Glutamatergic neuron (in vitro differentiated cells): ENCODE results near the gene ADAMTS20. TPM values are rescaled to one million over a fixed set of nuclear protein-coding genes. Genes with fewer than 3 reads are reported as not detected.
"Not testable (repeated sequence)": the region's sequence is repeated elsewhere in the genome, so short reads cannot be mapped to it uniquely, and the experiment has no call there.

Source experiments
- DNase-seq: peaks from one replicate; pipeline ENCODE4 v3.0.0; 2022
- H3K27ac Mint-ChIP-seq: one replicate; pipeline ENCODE4 v1.8.0; 2020; ENCODE audit warnings: mild to moderate bottlenecking, mixed read lengths, inconsistent platforms; ENCODE audit not compliant: unreplicated experiment
- H3K27me3 Mint-ChIP-seq: one replicate; pipeline ENCODE4 v1.8.0; 2020; ENCODE audit warnings: mild to moderate bottlenecking, moderate library complexity, mixed read lengths, inconsistent platforms; ENCODE audit not compliant: unreplicated experiment
- H3K36me3 Mint-ChIP-seq: one replicate; pipeline ENCODE4 v1.8.0; 2020; ENCODE audit warnings: mild to moderate bottlenecking, mixed read lengths, inconsistent platforms; ENCODE audit not compliant: unreplicated experiment
- H3K4me1 Mint-ChIP-seq: one replicate; pipeline ENCODE4 v1.8.0; 2020; ENCODE audit warnings: mild to moderate bottlenecking, low read depth, mixed read lengths, inconsistent platforms; ENCODE audit not compliant: unreplicated experiment
- H3K4me3 Mint-ChIP-seq: one replicate; pipeline ENCODE4 v1.8.0; 2020; ENCODE audit warnings: mild to moderate bottlenecking, mixed read lengths, inconsistent platforms; ENCODE audit not compliant: unreplicated experiment
- H3K9me3 Mint-ChIP-seq: one replicate; pipeline ENCODE4 v1.8.0; 2020; ENCODE audit warnings: mild to moderate bottlenecking, moderate library complexity, mixed read lengths, inconsistent platforms; ENCODE audit not compliant: unreplicated experiment
- total RNA-seq: library from RNA; stranded (reverse); fragmentation: NEBNext Ultra II Directional; extraction: Animal tissue kit (Norgen Biotek cat#: 25700); gene quantifications from one replicate; pipeline ENCODE4 v1.2.1, GENCODE V29; 2021; ENCODE audit not compliant: unreplicated experiment
- TF ChIP-seq, protein P1 (sequence below): fragments of 200-600 bp; sonication (generic); IDR thresholded peaks from one replicate; pipeline ENCODE4 v1.5.0; 2021; ENCODE audit not compliant: partially characterized antibody, unreplicated experiment

Gene ADAMTS20
- total RNA-seq, 1 donor from 2014 or later, result 7.0 TPM

DNA sequence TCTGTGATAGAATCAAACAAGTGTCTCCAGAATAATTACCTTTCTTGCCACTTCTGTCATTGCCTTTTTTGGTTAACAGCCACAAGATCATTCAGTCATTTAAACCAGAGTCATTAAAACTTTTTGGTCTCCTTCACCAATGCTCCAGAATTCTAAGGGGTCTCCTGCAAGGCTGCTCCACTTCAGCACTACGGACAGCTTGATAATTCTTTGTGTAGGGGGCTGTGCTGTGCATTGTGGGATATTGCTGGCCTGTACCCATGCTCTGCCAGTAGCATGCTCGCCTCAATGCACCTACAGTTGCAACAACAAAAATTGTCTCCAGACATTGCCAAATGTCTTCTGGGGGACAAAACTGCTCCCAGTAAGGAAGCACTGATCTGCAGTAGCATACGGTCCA is 7.3 kb downstream of the ADAMTS20 start:
- H3K27ac Mint-ChIP-seq, result no peak overlapping the region

DNA sequence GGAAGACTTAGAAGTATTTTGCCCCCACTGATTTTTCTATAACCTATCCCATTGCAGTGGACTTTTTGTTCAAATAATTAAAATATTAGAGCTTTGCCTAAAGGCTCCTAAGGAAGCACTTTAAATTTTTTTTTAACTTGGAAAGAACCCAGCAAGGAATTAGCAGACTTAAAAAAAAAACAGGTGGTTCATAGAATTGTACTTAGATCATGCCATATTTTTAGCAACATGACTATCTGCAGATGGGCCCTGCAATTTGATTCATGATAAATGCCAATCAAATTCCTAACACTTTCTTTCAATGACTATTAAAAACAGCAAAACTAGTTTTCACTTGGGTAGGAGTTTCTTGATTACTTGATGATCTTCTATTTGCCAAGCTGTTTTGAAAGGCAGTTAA is 11.5 kb downstream of the ADAMTS20 start:
- DNase-seq, result no peak
- no peaks in the 10 kb centered on the region for H3K4me1 Mint-ChIP-seq
- H3K27ac Mint-ChIP-seq, result no peak overlapping the region
- no peaks in the 10 kb centered on the region for H3K36me3 Mint-ChIP-seq
- peaks cover 4% of the 10 kb centered on the region for H3K27me3 Mint-ChIP-seq
- H3K4me3 Mint-ChIP-seq, result no peak overlapping the region
- TF ChIP-seq, protein P1, sequence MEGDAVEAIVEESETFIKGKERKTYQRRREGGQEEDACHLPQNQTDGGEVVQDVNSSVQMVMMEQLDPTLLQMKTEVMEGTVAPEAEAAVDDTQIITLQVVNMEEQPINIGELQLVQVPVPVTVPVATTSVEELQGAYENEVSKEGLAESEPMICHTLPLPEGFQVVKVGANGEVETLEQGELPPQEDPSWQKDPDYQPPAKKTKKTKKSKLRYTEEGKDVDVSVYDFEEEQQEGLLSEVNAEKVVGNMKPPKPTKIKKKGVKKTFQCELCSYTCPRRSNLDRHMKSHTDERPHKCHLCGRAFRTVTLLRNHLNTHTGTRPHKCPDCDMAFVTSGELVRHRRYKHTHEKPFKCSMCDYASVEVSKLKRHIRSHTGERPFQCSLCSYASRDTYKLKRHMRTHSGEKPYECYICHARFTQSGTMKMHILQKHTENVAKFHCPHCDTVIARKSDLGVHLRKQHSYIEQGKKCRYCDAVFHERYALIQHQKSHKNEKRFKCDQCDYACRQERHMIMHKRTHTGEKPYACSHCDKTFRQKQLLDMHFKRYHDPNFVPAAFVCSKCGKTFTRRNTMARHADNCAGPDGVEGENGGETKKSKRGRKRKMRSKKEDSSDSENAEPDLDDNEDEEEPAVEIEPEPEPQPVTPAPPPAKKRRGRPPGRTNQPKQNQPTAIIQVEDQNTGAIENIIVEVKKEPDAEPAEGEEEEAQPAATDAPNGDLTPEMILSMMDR, result no peak
- no peaks in the 10 kb centered on the region for H3K9me3 Mint-ChIP-seq

More for the DNA sequence above, 7.3 kb downstream of the ADAMTS20 start:
- Mint-ChIP-seq H3K4me1 (no peaks in the 10 kb centered on the region), H3K4me3 (no peak overlapping the region), H3K36me3 (no peaks in the 10 kb centered on the region), H3K9me3 (no peaks in the 10 kb centered on the region), H3K27me3 (no peaks in the 10 kb centered on the region)
- TF ChIP-seq, protein P1, result no peak
- DNase-seq, result no peak

DNA sequence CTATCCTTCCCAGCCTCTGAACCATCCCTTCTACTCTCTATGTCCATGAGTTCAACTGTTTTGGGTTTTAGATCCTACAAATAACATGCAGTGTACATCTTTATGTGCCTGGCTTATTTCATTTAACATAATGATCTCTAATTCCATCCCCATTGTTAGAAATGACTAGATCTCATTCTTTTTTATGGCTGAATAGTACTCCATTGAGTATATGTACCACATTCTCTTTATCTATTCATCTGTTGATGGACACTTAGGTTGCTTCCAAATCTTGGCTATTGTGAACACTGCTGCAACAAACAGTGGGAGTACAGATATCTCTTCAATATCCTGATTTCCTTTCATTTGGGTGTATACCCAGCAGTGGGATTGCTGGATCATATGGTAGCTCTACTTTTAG is 14.3 kb downstream of the ADAMTS20 start:
- H3K36me3 Mint-ChIP-seq, DNase-seq, H3K9me3 Mint-ChIP-seq, H3K27me3 Mint-ChIP-seq, H3K4me1 Mint-ChIP-seq, H3K27ac Mint-ChIP-seq, H3K4me3 Mint-ChIP-seq: not testable (repeated sequence)

DNA sequence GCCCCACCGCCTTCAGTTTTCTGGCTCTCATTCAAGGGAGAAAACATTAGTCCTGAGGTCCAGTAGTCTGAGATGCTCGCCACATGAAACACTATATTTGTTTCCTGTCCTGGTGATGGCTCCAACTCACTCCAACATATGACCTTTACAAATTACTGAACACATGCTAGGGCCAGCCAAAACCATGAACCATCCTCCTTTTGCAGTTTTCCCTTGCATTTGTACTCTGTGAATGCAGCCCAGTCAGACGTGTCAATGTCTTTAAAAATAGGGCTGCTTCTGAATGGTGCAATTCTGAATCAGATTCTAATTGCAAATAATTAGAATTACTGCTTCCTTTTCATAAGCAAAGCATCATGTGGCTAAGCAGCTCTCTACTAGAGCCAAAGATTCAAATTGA is 36.0 kb downstream of the ADAMTS20 start:
- Mint-ChIP-seq H3K4me1 (peaks cover 6% of the 10 kb centered on the region), H3K9me3 (no peaks in the 10 kb centered on the region), H3K27ac (no peak overlapping the region), H3K27me3 (no peaks in the 10 kb centered on the region), H3K4me3 (no peak overlapping the region), H3K36me3 (no peaks in the 10 kb centered on the region)
- TF ChIP-seq, protein P1, result no peak
- DNase-seq, result no peak

DNA sequence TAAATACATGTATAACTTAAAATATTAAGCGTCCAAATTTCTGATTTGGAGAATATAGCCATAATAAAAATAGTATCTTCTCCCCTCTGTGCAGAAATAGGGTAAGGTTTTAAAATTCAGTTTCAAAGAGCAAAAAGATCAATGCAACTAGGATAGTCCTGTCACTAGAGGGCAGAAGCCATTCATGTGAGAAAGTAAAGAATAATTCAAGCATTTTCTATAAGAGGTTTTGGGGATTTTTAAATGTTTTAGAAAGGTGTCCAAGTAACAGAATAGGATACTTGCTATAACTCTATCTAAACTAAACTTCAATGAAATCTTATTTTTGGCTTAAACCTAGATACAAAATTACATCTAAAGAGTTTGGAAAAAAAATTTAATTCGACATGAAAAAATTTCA is 50.3 kb downstream of the ADAMTS20 start:
- no peak for DNase-seq
- H3K36me3 Mint-ChIP-seq, result no peaks in the 10 kb centered on the region
- H3K27ac Mint-ChIP-seq, result no peak overlapping the region
- no peaks in the 10 kb centered on the region for H3K4me1 Mint-ChIP-seq
- H3K9me3 Mint-ChIP-seq, result no peaks in the 10 kb centered on the region
- TF ChIP-seq, protein P1, result peak; percentile 19
- no peaks in the 10 kb centered on the region for H3K27me3 Mint-ChIP-seq
- no peak overlapping the region for H3K4me3 Mint-ChIP-seq
